Stimulated activated CD4-positive, alpha-beta T cell treated with anti-CD3 and anti-CD28 coated beads, Interleukin-2, amount 100 ng/mL, for 4 hours (primary cell): ENCODE results near the gene EPHA4.

Experiments used
- DNase-seq: peaks from one replicate; pipeline ENCODE4 v3.0.0-alpha.2; 2020; ENCODE audit warnings: low read depth

Gene EPHA4

DNA sequence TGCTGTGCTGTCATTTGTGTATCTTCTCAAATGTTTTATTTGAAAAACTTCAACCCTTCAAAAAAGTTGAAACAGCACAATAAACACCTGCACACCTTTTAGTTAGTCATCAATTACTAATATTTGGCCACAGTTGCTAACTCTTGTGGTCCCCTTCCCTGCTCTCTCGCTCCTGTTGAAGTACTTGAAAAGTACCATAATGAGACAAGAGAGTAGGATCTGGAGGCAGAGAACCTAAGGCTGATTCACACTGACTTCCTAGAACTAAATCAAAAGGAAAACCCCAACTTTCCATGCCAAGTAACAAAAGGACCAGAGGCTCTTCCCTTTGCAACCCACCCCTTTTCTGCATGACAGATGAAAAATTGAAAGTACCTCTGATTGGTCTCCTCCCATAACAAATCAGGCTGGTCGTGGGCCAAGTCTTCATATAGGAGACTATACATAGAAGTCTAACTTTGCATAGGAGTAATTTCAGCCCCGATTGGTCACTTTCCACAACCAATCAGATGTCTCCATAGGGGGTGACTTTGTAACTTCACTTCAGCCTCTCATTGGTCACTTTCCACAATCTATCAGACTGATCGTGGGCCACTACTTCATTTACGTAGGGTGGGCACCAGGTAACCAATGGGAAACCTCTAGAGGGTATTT lies 179.7 kb downstream of the EPHA4 start:
- no peak for DNase-seq

DNA sequence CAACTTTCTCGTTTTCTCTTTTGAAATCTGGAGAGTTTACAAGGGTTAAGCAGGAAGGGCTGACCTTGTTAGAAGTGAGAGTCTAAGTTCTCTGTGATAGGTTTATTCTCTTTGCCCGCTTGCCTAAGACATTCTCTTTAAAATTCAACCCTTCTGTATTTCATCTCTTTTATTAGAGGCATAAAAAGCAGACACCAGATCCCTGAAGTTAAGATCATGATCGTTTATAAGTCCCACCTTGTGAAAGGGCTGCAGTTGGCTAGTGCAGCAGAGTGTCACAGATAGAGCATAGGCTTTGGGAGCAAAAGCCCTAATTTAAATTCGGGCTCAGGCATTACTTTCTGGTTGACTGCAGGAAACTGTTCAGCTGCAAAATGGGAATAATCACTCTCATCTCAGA lies 181.2 kb downstream of the EPHA4 start:
- no peak for DNase-seq

DNA sequence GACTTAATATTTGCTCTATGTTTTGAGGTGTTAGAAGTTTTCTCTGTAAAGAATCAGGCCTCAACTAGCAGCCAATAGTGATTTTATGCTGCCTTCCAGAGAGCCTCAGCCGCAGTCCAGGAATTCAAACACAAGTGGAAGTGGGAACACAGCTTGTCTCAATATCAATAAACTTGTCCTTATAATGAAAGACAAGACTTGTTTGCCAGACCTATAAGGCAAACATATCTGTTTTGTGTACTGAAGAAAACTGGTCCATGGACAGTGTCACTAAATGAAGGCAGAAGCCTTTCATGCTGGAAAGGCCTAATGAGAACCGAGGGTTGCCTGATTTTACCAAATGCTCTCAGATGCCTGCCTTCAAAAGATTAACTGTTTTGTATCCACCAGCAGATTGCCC lies 182.2 kb downstream of the EPHA4 start:
- no peak for DNase-seq

DNA sequence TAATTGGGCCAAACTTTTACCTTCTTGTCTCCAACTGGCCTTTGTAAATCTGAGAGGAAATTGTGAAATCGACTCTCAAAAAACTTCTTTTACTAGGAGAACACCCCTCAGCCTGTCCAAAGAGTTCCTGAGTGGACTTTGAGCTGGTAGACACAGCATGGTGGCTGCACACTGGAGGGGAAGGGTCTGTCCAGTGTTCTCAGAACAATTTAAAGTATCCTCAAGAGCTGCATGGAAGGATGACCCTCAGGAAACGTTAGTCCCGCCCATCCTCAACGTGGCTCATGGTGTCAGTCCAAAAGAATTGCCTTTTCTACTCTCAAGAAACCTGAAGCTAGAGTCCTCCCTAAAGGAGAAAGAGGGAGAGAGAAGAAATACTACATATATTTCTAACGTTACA lies 182.7 kb downstream of the EPHA4 start:
- no peak for DNase-seq

DNA sequence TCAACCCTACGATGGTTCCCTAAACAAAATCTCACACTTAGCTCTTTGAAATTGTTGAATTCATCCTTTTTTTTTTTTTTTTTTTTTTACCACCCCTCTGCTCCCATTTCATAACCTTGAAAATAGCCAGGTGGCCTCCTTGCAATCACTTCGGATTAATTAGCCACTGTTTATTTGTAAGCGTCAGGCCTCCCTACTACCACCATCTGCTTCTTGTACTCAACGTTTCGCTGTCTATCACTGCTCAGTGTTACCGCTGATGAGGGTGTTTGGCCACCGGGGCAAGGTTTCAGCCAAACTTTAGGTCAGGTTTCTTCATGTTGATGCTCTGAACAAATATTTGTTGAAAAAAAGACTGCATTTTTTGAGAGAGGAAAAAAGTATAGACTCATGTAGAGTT lies 183.2 kb downstream of the EPHA4 start:
- no peak for DNase-seq

DNA sequence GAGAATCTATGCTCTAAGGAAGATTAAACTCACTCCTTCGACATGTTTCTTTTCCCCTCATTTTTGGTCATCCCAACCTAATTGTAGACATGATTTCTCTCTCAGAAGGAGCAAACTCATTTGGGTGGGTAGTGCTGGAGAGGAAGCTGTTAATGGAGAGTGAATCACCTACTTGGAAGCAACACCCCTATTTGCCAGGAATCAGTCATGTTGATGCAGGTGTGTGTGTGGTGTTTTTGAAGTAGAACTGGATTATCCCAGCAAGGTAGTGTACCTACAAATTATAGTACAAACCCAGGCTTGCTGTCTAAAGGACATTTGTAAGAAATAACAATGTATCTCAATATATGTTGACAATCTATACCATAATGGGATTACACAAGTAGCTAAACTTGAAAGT lies 186.4 kb downstream of the EPHA4 start:
- DNase-seq: no peak

DNA sequence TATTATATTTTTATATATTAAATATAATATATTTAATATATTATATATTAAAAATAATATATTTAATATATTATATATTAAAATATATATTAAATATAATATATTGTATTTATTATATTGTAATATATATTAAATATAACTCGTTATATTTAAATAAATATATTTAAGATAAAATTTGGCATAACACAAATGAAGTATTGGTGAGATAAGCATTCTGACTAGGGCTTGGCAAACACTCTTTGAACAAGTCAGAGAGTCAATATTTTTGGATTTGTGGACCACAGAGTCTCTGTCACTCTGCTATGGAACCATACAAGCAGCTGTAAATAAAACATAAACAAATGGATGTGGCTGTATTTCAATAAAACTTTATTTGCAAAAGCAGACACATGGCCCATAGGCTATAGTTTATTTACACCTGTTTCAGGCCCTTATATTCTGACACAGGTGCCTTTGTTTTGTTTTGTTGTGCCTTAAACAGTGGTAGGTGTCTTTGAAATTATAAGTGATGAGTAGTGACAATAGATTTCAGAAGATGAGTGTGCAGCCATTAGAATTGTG lies 190.1 kb downstream of the EPHA4 start:
- DNase-seq: no peak

DNA sequence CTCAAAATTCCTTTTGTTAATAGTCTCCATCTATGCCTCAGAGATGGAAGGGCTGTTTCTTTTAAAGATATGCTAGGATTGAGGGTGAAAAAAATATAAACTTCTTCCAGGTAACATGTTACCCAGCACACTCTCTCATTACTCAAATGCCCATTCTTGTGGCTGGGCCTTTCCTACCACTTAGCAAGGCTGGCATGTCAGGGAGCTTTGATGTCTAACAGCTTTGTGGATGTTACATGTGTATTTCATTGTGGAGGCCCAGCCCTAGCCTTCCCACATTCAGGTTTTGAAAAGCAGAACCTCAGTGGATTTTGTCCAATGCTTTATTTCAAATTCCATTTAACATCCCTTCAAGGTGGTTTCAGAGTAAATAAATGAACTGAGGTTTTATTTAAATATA lies 191.4 kb downstream of the EPHA4 start:
- no peak for DNase-seq

DNA sequence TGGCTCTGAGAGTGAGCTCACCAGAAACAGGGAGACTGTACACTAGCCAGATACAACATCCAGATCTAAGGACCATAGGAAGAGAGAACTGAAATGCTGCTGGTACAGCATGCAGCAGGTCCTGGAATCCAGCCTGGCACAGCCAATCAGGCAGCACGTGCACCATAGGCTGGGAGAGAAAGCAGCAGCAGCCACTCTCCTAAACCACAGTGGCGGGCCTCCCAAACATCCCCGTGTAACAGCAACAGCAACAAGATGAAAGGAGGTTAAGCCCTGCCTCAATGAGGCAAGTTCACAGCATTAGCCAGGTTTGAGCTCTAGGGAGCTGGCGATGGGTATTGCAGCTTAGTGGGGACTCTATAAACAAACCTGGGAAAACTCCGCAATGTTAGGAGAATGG lies 192.0 kb downstream of the EPHA4 start:
- DNase-seq: no peak

DNA sequence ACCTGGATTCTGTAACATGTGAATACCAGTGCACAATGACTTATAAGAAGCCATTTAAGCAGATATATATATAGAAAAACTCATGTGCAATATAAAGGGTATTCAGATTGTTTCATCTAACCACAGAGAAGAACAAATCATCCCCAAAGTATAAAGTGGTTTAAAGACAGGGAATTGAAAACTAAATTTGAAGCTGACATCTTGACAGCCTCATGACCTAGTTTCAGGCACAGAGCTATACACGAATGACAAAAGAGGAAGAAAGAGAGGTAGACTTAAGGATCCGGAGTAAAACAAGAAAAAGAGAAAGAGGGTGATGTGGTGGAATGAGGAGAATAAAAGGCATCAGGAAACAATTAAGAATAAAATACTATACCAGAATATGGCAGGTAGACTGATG lies 194.5 kb downstream of the EPHA4 start:
- DNase-seq: no peak

DNA sequence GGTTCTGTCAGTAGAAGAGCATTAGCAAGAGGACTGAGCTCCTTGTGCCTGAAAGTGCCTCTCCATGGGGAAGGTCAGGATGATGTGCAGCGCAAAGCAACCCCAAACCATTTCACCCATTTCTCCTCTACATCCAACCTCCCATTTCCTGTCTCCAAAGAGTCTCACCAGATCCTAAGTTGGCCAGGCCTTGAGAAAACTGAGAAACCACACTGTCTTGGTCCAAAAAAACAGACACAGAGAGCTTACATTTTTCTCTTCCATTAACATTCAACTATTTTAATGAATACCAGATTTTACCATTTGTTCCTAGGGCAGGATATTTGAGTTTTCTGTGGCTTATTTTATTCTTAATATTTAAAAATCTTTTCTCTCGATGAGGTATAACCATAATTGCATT lies 195.0 kb downstream of the EPHA4 start:
- DNase-seq: no peak

DNA sequence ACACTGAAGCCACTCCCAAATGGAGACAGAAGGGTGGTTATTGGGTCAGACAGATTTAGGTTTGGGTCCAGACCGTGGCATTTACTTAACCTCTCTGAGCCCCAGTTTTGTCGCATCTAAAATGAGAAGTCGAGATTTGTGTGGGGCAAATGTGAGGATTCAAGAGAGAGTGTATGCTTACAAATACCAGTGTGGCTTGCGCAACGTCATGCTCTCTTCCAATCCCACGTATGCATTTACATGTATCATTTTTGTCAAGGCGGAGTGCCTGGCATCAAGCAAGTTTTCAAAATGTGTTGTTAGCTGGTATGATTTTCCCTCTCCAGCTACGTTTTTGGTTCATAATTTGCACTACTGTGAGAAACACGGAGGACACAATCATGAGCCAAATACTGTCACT lies 197.9 kb downstream of the EPHA4 start:
- DNase-seq: no peak

DNA sequence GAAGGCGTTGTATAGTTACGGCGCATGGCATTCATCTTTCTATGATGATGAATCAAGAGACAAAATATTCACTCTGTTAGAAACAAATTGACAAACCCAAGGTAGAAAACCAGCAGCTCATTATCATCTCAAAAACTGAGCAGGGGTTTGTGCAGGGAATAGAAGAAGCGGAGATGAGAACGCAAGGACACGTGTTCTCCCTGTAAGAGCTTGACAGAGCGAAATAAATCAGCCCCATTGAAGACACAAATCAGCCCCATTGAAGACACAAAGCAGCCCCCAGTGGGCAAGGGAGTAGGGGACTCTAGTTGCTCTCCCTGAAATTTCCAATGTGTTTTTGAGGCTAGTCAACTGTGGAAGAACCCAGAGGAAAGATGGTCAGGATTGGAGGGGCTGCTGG lies 199.2 kb downstream of the EPHA4 start:
- no peak for DNase-seq

DNA sequence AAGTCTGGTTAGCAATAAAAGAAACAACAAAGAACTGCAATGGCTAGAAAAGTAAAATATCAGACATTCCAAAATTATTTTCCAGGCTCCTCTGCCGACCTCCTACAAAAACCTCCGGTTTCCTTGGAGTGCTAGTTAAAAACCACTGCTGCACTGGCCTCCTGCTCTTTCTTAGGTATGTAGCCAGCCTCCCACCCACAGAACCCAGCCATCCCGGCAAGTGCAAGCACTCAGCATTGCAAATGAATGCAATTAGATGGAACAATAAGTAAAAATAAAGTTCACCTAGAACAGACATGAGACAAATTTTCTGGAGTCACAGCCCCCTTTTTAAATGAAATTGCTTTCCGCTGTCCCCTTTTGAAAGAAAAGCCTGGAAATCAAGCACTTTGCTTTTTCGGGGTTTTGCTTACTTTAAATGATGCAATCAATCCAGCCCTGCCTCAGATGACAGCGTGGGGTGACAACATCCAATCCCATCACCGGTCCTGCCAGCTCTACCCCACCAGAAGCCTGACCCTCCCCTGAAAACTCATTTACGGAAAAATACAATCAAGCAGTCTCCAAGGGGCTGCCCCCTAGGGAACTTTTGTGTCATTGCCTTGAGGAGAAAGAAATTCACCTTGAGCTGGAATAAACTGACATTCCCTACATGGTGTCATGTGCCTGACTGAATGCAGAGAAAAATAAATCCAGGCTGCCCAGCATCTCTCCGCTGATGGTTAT lies 199.8 kb downstream of the EPHA4 start:
- DNase-seq: no peak

DNA sequence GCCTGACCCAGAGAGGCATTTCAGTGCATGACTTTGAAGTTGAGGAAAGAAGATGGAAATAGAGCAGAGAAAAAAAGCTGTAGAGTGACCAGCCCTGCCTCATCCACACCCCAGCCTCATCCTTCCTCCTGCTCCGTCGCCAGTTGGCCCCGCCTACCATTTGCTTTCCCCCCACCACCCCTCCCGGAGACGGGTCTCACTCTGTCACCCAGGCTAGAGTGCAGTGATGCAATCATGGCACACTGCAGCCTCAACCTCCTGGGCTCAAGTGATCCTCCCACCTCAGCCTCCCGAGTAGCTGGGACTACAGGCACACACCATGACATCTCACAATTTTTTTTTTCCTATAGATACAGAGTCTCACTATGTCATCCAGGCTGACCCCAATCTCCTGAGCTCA lies 200.8 kb downstream of the EPHA4 start:
- DNase-seq: no peak

DNA sequence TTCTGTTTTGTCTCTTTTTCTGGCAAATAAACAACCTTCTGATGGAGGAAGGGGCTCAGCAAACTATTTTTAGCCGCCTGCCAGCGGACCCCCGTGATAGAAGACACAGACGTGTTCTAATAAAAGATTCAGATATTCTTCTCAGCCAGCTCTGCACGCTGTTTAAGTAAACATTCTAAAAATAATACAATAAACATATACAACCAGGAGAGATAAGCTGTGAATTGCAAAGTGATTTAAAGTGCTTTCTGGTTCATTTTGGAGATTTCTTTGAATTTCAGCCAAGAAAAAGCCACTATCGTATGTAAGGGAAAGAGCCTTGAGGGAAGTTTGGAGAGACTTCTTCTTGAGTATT lies 201.3 kb downstream of the EPHA4 start:
- DNase-seq: no peak

DNA sequence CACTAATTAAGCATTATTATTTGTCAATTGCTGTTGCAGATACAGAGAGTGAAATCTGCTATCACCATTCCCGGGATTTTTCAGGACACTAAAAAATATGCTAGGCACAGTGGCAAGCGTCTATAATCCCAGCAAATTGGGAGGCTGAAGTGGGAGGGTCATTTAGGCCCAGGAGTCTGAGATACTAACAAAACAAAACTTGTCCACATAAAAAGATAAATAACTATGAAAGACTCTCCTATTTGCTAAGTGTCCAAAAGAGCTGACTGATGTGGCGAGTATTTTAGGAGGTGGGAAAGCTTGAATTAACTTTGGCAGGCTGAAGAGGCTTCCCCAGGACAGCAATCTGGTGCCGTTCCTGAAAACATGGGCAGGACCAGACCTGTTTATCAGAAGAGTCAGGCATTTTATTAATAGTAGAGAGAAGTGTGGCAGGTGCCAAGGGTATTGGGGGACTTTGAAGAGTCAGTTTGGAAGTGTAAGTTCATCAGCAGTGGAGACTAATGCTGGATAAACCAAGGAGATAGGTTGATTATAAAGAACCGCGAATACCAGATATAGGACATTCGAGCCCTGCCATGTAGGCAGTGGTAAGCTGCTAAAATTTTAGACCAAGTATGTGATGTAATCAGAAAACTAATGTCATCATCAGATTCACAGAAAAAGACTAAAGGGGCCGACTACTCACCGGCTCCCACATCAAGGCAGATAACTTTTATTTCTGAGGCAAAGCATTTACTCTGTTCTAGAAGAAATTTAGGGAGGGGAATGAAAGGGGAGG lies 201.8 kb downstream of the EPHA4 start:
- DNase-seq: no peak
